ENCODE results near the gene TNFRSF14.
"Not testable (repeated sequence)": the region's sequence is repeated elsewhere in the genome, so short reads cannot be mapped to it uniquely, and the experiment has no call there.

TNFRSF14 gene

GRCh38 chr1:2554621-2555387, 1.4 kb upstream of the TNFRSF14 start:
- peak; percentile 58 to 67 for DNase-seq

- DNase-seq, result peak; percentile 83 to 89
Observed at GRCh38 chr1:2555634-2556276, 416 bp upstream of the TNFRSF14 start.

- DNase-seq, result peak; percentile 54 to 66
Observed at GRCh38 chr1:2556678-2557481, 709 bp downstream of the TNFRSF14 start.

- peak in 1 of 2 experiments; percentile 28 for DNase-seq
Observed at GRCh38 chr1:2557482-2558400, 1.6 kb downstream of the TNFRSF14 start.

GRCh38 chr1:2558420-2558819, 2.2 kb downstream of the TNFRSF14 start:
- DNase-seq, result no peak

GRCh38 chr1:2558861-2559260, 2.7 kb downstream of the TNFRSF14 start:
- no peak for DNase-seq

GRCh38 chr1:2559509-2560298, 3.5 kb downstream of the TNFRSF14 start:
- DNase-seq, result no peak

- no peak for DNase-seq
Observed at GRCh38 chr1:2560299-2561073, 4.3 kb downstream of the TNFRSF14 start.

- DNase-seq, result no peak
Observed at GRCh38 chr1:2561446-2561845, 5.3 kb downstream of the TNFRSF14 start.

GRCh38 chr1:2561898-2562895, 6.0 kb downstream of the TNFRSF14 start:
- peak; percentile 44 to 48 for DNase-seq

- DNase-seq, result no peak
Observed at GRCh38 chr1:2563205-2563604, 7.0 kb downstream of the TNFRSF14 start.

- no peak for DNase-seq
Observed at GRCh38 chr1:2564006-2564814, 8.0 kb downstream of the TNFRSF14 start.

GRCh38 chr1:2564815-2565374, 8.7 kb downstream of the TNFRSF14 start:
- DNase-seq, result no peak

GRCh38 chr1:2566101-2567045, 10.2 kb downstream of the TNFRSF14 start:
- DNase-seq, result no peak

- no peak for DNase-seq
Observed at GRCh38 chr1:2567083-2567679, 11.0 kb downstream of the TNFRSF14 start.

- not testable (repeated sequence) for DNase-seq
Observed at GRCh38 chr1:2568187-2568816, 12.1 kb downstream of the TNFRSF14 start.

All from activated CD4-positive, alpha-beta T cell treated with anti-CD3 and anti-CD28 coated beads, Interleukin-2, amount 50 U/mL, for 48 hours (primary cell).